8988T (cell line): ENCODE results near the gene ZDBF2.
"Not testable (repeated sequence)": the region's sequence is repeated elsewhere in the genome, so short reads cannot be mapped to it uniquely, and the experiment has no call there.

Experiments used
- DNase-seq: peaks from one replicate; pipeline ENCODE4 v3.0.0; 2011

The ZDBF2 gene

GRCh38 chr2:206260188-206261012, 14.1 kb upstream of the ZDBF2 start:
- DNase-seq = peak; percentile 25

DNA sequence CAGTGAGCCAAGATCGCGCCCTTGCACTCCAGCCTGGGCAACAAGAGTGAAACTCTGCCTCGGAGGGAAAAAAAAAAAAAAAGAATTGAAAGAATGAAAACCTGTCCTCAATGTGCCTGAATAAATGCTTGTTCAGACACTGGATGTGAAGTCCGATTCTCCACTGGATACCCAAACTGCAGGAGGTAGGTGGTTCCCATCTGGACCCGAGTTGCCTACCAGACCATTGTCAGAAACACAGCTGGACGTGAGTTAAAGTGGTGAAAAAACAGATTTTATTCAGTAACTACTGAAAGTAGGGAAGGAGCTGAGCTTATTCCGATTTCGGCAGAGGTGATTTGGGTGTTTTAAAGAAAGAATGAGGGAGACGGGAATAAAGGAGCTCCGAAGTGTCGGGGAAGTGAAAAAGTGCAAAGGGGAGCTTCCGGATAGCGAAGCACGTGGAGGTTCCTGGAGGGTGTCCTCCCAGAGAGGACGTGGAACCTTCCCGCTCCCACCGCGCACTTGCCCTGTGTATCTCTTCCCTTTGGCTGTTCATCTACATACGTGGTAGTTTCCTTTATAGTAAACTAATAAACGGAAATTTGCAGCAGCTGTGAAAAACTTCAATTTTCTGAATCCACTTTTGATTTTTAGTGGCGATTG, 10.4 kb upstream of the ZDBF2 start:
- no peak for DNase-seq

DNA sequence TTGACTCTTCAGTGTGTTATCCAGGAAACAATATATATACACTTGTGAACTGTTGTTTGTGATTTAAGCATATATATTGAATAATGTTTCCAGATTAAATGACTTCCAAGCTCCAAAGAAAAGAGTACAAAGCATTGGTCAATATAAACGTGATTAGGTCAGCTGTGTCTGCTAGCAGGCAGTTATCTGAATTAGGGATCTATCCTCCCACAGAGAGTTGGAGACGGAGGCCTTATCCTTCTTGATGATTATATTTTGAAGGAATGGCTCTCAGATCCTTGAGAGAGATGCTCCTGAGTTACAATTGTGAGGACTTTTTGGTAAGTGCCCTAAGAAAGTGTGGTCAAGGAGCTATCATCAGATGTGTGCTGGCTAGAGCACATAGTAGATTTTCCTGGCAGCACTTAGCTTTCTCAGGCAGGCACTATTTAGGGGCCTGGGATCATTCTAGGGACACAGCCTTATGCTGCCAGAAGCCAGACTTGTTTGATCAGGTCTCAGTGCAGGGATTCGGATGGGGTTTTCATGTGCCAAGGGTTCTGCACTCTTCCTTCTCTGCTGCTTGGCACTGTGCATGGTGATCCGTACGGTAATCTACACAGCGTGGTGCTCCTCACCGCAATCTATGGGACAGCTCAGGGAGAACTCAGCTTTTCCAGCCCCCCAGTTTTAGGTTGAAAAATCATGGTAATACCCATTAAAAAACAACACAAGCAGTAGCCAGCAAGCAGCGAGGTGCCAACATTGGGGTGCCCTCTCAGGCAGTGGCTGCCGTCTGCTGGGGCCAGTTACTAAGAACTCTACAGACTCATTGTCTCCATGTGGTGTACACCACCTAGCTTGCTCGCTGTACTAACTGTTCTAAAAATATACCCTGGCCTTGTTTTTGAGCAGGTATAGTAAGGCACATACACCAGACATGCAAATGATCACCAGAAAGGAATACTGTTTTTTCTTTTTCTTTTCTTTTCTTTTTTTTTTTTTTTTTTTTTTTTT, 8.0 kb upstream of the ZDBF2 start:
- no peak for DNase-seq

DNA sequence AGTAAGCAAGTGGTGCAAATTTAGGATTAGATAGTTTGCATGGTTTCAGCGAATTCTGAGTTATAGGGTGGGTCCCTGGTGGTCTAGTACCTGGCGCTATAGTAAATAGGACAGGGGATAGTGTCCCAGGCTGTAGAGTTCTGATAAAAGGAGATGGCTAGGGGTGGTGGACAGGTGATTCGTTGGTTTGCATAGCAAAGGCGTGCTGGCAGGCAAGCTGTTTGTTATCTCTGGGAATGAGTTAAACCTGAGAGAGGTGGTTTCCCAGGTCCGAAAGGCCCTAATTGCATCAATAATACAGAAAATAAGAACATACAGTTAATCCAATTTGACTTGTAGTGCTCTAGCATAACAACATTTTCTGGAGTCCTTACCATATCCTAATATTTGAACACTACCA, 6.9 kb upstream of the ZDBF2 start:
- no peak for DNase-seq

DNA sequence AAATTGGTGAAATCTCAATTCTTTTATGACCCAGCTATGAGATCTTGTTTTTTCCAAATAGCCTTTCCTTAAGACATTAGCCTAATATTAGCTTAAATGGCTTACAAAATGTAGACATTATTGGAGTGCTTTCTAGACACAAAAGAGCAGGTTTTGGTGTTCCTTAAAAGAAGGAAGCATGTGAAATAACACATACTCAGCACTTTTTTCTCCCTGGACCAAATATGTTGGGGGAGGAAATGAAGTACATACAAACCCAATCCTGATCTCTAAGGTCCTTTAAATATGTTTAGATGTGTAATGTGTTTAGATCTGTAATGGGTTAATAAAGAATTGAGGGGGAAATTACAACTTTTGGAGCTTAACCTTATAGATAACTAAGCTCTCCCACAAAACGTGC, 3.4 kb upstream of the ZDBF2 start:
- DNase-seq = no peak

- no peak for DNase-seq
Observed at GRCh38 chr2:206273905-206274304, 558 bp upstream of the ZDBF2 start.

DNA sequence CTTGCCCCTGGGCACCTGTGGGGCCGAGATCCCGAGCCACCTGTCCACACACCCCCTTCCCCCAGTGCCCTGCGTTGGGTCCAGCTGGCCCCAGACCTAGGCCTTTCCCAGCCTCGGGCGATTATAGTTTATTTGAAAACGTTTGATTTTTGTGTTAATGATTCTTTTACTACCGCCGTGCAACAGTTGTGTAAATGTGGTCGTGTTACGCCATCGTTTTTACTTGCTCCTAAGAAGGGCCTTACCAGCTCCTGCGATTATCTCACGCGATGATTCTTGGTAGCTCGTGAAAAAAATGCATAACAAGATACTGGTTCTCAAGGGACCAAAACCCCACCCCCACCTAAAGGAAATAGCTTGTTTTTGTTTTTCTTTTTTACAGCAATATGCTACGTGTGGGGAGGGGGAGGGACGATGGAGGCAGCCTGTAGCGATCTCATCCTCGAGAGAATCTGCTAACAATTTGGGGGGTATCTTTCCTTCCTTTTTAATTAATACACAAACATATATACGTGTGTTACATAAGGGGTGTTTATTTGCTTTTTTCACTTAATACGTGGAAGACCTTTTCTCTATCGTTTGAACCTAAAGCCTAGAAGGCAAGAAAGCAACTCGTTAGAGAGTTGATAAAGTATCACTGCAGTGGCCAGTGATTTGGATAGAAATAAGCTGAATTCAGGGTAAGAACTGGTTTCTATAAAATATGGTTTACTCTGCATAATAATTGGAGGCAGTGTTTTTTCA, 1.0 kb downstream of the ZDBF2 start:
- DNase-seq = peak; percentile 39

GRCh38 chr2:206276169-206276942, 1.9 kb downstream of the ZDBF2 start:
- no peak for DNase-seq

DNA sequence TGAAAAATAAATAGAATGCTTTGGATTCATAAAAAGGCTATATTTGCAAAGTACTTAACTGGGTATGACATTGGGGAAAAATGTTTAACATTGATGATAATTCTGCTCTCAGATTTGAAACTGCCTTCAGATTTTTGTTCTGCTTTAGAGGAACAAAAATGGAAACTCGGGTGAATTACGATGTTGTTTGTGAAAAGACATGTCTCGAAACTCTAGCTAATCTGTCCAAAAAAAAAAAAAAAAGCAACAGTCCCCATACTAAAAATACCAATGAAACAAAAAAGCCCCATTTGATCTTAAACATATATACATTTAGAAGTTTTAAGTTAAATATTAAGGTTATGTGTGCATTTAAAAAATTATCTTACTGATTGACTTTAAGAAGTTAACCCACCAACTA, 3.0 kb downstream of the ZDBF2 start:
- no peak for DNase-seq

DNA sequence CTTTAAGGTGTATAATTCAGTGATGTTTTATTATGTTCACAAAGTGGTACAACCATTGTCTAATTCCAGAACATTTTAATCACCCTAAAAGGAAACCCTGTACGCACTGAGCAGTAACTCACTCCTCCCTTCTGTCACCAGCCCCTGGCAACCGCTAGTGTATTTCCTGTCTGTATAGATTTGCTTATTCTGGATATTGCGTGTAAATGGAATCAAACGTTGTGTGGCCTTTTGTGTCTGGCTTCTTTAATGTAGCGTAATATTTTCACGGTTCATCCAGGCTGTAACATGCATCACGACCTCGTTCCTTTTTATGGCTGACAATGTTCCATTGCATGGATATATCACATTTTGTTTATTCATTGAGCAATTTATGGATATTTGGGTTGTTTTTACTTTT, 8.3 kb downstream of the ZDBF2 start:
- DNase-seq = no peak

DNA sequence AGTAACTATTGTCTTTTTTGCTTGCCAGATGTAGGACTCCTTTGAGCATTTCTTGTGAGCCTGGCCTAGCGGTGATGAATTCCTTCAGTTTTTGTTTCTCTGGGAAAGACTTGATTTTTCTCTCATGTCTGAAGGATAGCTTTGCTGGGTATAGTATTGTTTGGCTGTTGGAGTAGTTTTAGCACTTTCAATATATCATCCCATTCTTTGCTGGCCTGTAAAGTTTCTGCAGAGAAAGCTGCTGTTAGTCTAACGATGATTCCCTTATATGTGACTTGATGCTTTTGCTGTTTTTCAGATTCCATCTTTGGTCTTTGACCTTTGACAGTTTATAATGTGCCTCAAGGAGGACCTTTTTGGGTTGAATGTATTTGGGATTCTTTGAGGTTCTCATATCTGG, 12.7 kb downstream of the ZDBF2 start:
- DNase-seq = no peak

- DNase-seq = no peak
Observed at GRCh38 chr2:206289391-206289790, 14.9 kb downstream of the ZDBF2 start.

DNA sequence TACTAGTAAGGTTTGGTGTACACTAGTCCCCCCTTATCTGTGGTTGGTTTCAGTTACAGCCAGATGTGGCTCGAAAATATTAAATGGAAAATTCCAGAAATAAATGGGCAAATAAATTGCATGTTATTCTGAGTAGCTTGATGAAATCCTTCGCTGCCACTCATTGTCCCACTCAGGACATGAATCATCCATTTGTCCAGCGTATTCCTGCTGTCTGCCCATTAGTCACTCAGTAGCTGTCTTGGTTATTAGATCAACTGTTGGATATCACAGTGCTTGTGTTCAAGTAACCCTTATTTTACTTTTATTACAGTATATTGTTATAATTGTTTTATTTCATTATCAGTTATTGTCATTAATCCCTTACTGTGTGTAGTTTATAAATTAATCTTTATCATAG, 21.7 kb downstream of the ZDBF2 start:
- DNase-seq = no peak

DNA sequence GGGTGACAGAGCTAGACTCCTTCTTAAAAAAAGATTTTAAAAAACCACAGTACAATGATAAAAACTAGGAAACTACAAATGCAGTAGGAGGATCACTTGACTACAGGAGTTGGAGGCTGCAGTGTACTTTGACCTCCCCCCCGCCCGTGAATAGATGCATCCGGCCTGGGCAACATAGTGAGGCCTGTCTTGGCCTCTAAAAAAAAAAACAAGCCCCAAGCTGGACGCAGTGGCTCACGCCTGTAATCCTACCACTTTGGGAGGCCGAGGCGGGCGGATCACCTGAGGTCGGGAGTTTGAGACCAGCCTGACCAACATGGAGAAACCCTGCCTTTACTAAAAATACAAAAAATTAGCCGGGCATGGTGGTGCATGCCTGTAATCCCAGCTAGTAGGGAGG, 25.1 kb downstream of the ZDBF2 start:
- DNase-seq = not testable (repeated sequence)

GRCh38 chr2:206305523-206306245, 31.2 kb downstream of the ZDBF2 start:
- no peak for DNase-seq

GRCh38 chr2:206311026-206311425, 36.6 kb downstream of the ZDBF2 start:
- DNase-seq = no peak

GRCh38 chr2:206316141-206316540, 41.7 kb downstream of the ZDBF2 start:
- no peak for DNase-seq

GRCh38 chr2:206323033-206323432, 48.6 kb downstream of the ZDBF2 start:
- DNase-seq = no peak

- no peak for DNase-seq
Observed at GRCh38 chr2:206323486-206323885, 49.0 kb downstream of the ZDBF2 start.

DNA sequence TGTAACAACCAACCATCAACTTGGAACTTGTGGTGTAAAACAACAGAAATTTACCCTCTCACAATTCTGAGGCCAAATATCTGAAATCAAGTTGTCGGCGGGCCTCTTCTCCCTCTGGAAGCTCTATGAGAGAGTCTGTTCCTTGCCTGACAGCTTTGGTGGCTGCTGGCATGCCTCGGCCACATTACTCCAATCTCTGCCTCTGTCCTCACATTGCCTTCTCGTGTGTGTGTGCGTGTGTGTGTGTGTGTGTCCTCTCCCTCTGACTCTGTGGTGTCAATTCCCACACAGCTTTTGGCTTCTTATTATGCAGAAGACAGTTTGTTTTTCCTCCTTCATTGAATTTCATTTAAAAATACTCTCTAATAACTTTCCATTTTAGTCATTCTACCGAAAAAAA, 50.4 kb downstream of the ZDBF2 start:
- DNase-seq = no peak

DNA sequence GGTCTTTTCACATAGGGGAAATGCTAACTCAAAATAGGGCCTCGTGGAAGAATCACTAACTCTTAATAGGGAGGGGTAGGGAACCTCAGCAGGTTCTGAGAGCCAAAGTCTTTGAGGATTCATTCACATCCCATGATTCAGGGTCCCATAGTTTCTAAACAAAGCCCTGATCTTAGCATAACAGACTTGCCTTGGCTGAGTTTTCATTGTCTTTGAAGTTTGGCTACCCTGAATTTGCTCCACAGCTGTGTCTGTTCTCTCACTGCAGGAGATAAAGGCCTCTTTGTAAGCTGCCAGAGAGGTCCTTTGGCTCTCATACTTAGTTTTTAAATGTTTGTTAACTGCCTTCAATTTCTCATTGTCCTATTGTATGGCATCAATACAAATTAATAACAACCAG, 54.5 kb downstream of the ZDBF2 start:
- DNase-seq = no peak
